HL-60 (cell line): ENCODE measurements around the gene FLNB.

Experiments
- GABPA ChIP-seq: IDR thresholded peaks from 2 replicates; pipeline ENCODE4 v1.6.1; 2012; ENCODE audit warnings: low read depth
- POLR2AphosphoS5 ChIP-seq: IDR thresholded peaks from 2 replicates; pipeline ENCODE4 v1.6.1; 2012; ENCODE audit warnings: low read depth
- SPI1 ChIP-seq: IDR thresholded peaks from 2 replicates; pipeline ENCODE4 v1.6.1; 2012; ENCODE audit warnings: low read depth, mild to moderate bottlenecking, borderline replicate concordance
- TF ChIP-seq, protein P1 (sequence below): IDR thresholded peaks from one replicate; pipeline ENCODE4 v1.5.1; 2011; ENCODE audit warnings: low read length, control low read depth, inconsistent platforms; ENCODE audit not compliant: insufficient read depth
- TF ChIP-seq, protein P2 (sequence below): IDR thresholded peaks from 2 replicates; pipeline ENCODE4 v1.6.1; 2012; ENCODE audit warnings: low read depth; ENCODE audit not compliant: insufficient replicate concordance

GRCh38 chr3:58034738-58035523, 26.7 kb downstream of the FLNB start:
- TF ChIP-seq, protein P1, sequence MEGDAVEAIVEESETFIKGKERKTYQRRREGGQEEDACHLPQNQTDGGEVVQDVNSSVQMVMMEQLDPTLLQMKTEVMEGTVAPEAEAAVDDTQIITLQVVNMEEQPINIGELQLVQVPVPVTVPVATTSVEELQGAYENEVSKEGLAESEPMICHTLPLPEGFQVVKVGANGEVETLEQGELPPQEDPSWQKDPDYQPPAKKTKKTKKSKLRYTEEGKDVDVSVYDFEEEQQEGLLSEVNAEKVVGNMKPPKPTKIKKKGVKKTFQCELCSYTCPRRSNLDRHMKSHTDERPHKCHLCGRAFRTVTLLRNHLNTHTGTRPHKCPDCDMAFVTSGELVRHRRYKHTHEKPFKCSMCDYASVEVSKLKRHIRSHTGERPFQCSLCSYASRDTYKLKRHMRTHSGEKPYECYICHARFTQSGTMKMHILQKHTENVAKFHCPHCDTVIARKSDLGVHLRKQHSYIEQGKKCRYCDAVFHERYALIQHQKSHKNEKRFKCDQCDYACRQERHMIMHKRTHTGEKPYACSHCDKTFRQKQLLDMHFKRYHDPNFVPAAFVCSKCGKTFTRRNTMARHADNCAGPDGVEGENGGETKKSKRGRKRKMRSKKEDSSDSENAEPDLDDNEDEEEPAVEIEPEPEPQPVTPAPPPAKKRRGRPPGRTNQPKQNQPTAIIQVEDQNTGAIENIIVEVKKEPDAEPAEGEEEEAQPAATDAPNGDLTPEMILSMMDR = no peak
- TF ChIP-seq, protein P2, sequence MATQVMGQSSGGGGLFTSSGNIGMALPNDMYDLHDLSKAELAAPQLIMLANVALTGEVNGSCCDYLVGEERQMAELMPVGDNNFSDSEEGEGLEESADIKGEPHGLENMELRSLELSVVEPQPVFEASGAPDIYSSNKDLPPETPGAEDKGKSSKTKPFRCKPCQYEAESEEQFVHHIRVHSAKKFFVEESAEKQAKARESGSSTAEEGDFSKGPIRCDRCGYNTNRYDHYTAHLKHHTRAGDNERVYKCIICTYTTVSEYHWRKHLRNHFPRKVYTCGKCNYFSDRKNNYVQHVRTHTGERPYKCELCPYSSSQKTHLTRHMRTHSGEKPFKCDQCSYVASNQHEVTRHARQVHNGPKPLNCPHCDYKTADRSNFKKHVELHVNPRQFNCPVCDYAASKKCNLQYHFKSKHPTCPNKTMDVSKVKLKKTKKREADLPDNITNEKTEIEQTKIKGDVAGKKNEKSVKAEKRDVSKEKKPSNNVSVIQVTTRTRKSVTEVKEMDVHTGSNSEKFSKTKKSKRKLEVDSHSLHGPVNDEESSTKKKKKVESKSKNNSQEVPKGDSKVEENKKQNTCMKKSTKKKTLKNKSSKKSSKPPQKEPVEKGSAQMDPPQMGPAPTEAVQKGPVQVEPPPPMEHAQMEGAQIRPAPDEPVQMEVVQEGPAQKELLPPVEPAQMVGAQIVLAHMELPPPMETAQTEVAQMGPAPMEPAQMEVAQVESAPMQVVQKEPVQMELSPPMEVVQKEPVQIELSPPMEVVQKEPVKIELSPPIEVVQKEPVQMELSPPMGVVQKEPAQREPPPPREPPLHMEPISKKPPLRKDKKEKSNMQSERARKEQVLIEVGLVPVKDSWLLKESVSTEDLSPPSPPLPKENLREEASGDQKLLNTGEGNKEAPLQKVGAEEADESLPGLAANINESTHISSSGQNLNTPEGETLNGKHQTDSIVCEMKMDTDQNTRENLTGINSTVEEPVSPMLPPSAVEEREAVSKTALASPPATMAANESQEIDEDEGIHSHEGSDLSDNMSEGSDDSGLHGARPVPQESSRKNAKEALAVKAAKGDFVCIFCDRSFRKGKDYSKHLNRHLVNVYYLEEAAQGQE = no peak
- TF ChIP-seq POLR2AphosphoS5 = no peak
- TF ChIP-seq GABPA = no peak
- no peak for TF ChIP-seq SPI1
